ENCODE data around the gene SLC39A1. TPM values are rescaled to one million over a fixed set of nuclear protein-coding genes. Genes with fewer than 3 reads are reported as not detected.

SLC39A1 gene
- total RNA-seq, 1 experiment from 2014 or later, result 126 TPM

Small RNA genes lying within 50 kb of the gene (small RNA-seq; reads per million reads assigned to genes)
- gene MIR6737, result not detected

Other genes with a start within 250 kb of the SLC39A1 start
- gene INTS3, start 235.5 kb downstream of the SLC39A1 start, total RNA-seq (2014; rRNA removed; shearing (Covaris generic)), result 22.1 and 22.2 TPM in 2 replicates
- 0.74 and 4.5 TPM in 2 replicates for gene SLC27A3, start 188.1 kb downstream of the SLC39A1 start, total RNA-seq (2014; rRNA removed; shearing (Covaris generic))
- 5.6 and 9.5 TPM in 2 replicates for gene GATAD2B, start 40.6 kb downstream of the SLC39A1 start, total RNA-seq (2014; rRNA removed; shearing (Covaris generic))
- 15.2 and 17.6 TPM in 2 replicates for gene DENND4B, start 16.8 kb downstream of the SLC39A1 start, total RNA-seq (2014; rRNA removed; shearing (Covaris generic))
- 17.6 and 26.6 TPM in 2 replicates for gene CRTC2, start 4.9 kb downstream of the SLC39A1 start, total RNA-seq (2014; rRNA removed; shearing (Covaris generic))
- gene CREB3L4, start 4.4 kb upstream of the SLC39A1 start, total RNA-seq (2014; rRNA removed; shearing (Covaris generic)), result 9.0 and 11.2 TPM in 2 replicates
- 174 and 189 TPM in 2 replicates for gene JTB, start 14.1 kb upstream of the SLC39A1 start, total RNA-seq (2014; rRNA removed; shearing (Covaris generic))
- gene RAB13, start 22.8 kb upstream of the SLC39A1 start, total RNA-seq (2014; rRNA removed; shearing (Covaris generic)), result 33.9 and 52.3 TPM in 2 replicates
- gene RPS27, start 27.2 kb upstream of the SLC39A1 start, total RNA-seq (2014; rRNA removed; shearing (Covaris generic)), result 1,691 and 2,292 TPM in 2 replicates
- gene NUP210L, start 191.5 kb upstream of the SLC39A1 start, total RNA-seq (2014; rRNA removed; shearing (Covaris generic)), result 0.03 TPM in 1 of 2 replicates, not detected in the other
- gene TPM3, start 228.6 kb upstream of the SLC39A1 start, total RNA-seq (2014; rRNA removed; shearing (Covaris generic)), result 703 and 744 TPM in 2 replicates
- gene CFAP141, start 242.8 kb upstream of the SLC39A1 start, total RNA-seq (2014; rRNA removed; shearing (Covaris generic)), result not detected in 2 replicates